HL-60 (cell line): ENCODE measurements around the gene RPIA.

Experiments used
- POLR2AphosphoS5 ChIP-seq: IDR thresholded peaks from 2 replicates; pipeline ENCODE4 v1.6.1; 2012; ENCODE audit warnings: low read depth
- SPI1 ChIP-seq: IDR thresholded peaks from 2 replicates; pipeline ENCODE4 v1.6.1; 2012; ENCODE audit warnings: low read depth, mild to moderate bottlenecking, borderline replicate concordance
- TF ChIP-seq, protein P1 (sequence below): IDR thresholded peaks from one replicate; pipeline ENCODE4 v1.5.1; 2011; ENCODE audit warnings: low read length, control low read depth, inconsistent platforms; ENCODE audit not compliant: insufficient read depth
- TF ChIP-seq, protein P2 (sequence below): IDR thresholded peaks from 2 replicates; pipeline ENCODE4 v1.6.1; 2012; ENCODE audit warnings: low read depth; ENCODE audit not compliant: insufficient replicate concordance

DNA sequence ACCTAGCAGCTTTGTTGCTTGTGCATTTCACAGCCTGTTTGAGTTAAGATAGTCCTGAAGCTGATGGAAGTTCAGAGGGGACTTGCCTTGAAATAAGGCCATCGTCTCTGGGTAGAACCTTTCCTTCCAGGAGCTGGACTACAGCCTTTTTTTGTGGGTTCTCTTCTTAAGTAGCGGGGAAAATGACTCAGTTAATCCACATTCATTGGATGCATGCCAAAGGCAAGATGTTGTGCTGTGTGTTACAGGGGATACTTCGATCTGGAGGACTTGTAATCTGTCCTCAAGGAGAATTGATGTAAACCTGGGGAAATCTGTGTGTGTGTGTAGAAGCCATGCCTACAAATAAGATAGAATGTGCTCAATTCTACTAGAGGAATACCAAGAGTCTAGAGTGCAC, 46.8 kb downstream of the RPIA start:
- TF ChIP-seq POLR2AphosphoS5 (no peak), SPI1 (no peak)
- TF ChIP-seq, protein P1, sequence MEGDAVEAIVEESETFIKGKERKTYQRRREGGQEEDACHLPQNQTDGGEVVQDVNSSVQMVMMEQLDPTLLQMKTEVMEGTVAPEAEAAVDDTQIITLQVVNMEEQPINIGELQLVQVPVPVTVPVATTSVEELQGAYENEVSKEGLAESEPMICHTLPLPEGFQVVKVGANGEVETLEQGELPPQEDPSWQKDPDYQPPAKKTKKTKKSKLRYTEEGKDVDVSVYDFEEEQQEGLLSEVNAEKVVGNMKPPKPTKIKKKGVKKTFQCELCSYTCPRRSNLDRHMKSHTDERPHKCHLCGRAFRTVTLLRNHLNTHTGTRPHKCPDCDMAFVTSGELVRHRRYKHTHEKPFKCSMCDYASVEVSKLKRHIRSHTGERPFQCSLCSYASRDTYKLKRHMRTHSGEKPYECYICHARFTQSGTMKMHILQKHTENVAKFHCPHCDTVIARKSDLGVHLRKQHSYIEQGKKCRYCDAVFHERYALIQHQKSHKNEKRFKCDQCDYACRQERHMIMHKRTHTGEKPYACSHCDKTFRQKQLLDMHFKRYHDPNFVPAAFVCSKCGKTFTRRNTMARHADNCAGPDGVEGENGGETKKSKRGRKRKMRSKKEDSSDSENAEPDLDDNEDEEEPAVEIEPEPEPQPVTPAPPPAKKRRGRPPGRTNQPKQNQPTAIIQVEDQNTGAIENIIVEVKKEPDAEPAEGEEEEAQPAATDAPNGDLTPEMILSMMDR = no peak
- TF ChIP-seq, protein P2, sequence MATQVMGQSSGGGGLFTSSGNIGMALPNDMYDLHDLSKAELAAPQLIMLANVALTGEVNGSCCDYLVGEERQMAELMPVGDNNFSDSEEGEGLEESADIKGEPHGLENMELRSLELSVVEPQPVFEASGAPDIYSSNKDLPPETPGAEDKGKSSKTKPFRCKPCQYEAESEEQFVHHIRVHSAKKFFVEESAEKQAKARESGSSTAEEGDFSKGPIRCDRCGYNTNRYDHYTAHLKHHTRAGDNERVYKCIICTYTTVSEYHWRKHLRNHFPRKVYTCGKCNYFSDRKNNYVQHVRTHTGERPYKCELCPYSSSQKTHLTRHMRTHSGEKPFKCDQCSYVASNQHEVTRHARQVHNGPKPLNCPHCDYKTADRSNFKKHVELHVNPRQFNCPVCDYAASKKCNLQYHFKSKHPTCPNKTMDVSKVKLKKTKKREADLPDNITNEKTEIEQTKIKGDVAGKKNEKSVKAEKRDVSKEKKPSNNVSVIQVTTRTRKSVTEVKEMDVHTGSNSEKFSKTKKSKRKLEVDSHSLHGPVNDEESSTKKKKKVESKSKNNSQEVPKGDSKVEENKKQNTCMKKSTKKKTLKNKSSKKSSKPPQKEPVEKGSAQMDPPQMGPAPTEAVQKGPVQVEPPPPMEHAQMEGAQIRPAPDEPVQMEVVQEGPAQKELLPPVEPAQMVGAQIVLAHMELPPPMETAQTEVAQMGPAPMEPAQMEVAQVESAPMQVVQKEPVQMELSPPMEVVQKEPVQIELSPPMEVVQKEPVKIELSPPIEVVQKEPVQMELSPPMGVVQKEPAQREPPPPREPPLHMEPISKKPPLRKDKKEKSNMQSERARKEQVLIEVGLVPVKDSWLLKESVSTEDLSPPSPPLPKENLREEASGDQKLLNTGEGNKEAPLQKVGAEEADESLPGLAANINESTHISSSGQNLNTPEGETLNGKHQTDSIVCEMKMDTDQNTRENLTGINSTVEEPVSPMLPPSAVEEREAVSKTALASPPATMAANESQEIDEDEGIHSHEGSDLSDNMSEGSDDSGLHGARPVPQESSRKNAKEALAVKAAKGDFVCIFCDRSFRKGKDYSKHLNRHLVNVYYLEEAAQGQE = no peak
